ENCODE results near the gene NPLOC4.
A peak's percentile ranks its signal among the peaks of the same experiment; 100 is the strongest.
"Not testable (repeated sequence)": the region's sequence is repeated elsewhere in the genome, so short reads cannot be mapped to it uniquely, and the experiment has no call there.

The NPLOC4 gene

DNA sequence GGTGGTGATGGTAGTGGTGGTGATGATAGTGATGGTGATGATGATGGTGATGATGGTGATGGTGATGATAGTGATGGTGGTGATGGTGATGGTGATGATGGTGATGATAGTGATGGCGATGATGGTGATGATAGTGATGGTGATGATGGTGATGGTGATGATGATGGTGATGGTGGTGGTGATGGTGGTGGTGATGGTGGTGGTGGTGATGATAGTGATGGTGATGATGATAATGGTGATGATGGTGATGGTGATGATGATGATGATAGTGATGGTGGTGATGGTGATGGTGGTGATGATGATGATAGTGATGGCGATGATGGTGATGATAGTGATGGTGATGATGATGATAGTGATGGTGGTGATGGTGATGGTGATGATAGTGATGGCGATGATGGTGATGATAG, 104.9 kb downstream of the NPLOC4 start:
- not testable (repeated sequence) for DNase-seq

GRCh38 chr17:81531013-81531412, 105.9 kb downstream of the NPLOC4 start:
- DNase-seq, result not testable (repeated sequence)

DNA sequence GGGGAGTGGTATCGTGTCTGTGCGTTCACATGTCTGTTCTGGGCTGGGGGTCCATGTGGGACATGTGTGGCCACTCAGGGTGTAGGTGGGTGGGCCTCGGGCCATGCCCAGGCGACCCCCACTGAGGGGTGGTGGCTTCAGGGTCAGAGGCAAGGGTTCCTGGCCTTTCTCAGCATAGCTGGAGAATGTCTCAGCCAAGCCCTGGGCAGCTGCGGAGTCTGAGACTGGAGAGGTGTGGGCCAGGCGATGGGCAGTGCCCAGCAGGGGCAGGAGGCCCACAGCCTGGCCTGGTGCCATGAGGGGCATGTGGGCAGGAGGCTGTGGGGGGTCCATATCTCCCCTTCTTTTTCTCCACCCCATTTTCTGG, 107.5 kb downstream of the NPLOC4 start:
- DNase-seq, result no peak

DNA sequence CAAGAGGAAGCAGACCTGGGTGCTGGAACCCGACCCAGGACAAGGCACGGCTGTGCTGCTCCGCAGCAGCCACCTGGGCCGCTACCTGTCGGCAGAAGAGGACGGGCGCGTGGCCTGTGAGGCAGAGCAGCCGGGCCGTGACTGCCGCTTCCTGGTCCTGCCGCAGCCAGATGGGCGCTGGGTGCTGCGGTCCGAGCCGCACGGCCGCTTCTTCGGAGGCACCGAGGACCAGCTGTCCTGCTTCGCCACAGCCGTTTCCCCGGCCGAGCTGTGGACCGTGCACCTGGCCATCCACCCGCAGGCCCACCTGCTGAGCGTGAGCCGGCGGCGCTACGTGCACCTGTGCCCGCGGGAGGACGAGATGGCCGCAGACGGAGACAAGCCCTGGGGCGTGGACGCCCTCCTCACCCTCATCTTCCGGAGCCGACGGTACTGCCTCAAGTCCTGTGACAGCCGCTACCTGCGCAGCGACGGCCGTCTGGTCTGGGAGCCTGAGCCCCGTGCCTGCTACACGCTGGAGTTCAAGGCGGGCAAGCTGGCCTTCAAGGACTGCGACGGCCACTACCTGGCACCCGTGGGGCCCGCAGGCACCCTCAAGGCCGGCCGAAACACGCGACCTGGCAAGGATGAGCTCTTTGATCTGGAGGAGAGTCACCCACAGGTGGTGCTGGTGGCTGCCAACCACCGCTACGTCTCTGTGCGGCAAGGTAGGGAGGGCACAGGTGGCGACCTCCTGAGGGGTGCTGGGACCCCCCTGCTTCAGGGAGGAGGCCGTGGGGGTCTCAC, 108.1 kb downstream of the NPLOC4 start:
- DNase-seq, result no peak

GRCh38 chr17:81528384-81528650, 108.6 kb downstream of the NPLOC4 start:
- DNase-seq, result no peak

GRCh38 chr17:81527591-81528383, 109.1 kb downstream of the NPLOC4 start, which contains the start of gene FSCN2:
FSCN2 (plus strand) TSS chr17:81528377; CDS start chr17:81528532, 155 bp downstream.
- no peak for DNase-seq

DNA sequence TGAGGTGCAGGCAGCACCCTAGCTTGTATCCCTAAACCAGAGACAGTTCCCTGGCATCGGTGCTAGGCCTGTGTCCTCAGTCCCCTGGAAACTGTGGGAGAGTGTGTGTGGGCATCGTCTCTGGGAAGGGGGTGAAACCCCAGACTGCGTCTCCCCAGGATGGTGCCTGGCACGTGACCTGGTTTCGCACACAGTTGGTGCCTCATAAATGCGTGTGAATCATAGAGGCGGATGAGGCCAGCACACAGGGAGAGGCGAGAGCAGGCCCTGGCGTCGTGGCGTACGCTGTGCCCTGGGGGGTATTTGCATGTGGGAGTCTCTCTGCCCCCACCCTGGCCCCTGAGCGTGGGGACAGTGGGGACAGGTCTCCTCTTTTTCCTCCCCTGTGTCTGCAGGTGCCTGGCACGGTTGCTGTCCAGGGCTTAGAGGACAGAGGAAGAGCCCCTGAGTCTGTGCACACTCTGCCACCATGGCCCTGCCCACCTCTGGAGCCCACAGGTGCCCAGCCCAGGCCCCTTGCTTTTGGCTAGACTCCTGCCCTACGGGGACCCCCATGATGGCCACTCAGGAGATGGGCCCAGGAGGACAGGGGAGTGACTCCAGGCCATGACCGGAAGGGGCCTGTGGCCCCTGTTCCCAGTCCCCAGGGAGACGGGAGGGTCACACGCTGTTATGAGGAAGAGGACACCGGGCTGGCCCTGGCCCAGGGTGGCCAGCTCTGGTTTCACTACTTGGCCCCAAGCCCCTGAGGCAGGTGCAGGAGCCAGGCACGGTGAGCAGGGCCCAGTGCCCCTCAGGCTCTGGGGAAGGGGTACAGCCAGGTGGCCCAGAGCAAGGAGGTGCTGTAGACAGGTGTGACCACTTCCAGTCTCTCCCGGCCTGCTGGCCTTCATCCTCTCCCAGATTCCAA, 110.0 kb downstream of the NPLOC4 start:
- no peak for DNase-seq

- no peak for DNase-seq
These were observed 112.1 kb downstream of the NPLOC4 start for GRCh38 chr17:81524865-81525159.

- DNase-seq, result no peak
These were observed 112.7 kb downstream of the NPLOC4 start for GRCh38 chr17:81524039-81524864.

DNA sequence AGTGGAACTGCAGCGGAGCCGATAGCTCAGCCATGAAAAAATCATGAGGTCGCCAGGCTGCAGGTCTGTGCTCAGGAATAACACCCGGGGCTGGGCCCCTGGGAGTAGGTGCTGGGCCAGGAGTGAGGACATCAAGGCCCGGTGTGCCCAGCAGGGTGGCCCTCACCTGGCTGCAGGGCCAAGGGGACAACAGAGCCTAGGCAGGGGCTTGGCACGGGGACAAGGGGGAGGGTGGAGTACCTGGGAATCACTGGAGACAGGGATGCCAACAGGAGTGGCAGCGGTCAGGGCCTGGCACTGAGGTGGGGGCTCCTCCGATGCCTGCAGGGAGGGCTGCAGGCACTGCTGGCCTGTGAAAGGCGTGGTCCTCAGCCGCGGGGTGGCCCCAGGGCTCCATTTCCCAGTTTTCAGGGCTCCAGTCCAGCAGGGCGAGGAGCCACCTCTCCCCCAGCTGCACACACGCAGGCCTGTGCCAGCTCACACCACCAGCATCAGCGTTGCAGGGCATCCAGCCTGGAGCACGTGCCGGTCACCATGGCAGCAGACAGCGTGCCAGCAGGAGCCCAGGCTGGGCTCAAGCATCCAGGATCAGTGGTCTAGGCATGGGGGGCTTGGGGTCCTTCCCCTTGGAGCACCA, 113.4 kb downstream of the NPLOC4 start:
- no peak for DNase-seq

GRCh38 chr17:81522491-81523401, 114.2 kb downstream of the NPLOC4 start:
- DNase-seq, result no peak

DNA sequence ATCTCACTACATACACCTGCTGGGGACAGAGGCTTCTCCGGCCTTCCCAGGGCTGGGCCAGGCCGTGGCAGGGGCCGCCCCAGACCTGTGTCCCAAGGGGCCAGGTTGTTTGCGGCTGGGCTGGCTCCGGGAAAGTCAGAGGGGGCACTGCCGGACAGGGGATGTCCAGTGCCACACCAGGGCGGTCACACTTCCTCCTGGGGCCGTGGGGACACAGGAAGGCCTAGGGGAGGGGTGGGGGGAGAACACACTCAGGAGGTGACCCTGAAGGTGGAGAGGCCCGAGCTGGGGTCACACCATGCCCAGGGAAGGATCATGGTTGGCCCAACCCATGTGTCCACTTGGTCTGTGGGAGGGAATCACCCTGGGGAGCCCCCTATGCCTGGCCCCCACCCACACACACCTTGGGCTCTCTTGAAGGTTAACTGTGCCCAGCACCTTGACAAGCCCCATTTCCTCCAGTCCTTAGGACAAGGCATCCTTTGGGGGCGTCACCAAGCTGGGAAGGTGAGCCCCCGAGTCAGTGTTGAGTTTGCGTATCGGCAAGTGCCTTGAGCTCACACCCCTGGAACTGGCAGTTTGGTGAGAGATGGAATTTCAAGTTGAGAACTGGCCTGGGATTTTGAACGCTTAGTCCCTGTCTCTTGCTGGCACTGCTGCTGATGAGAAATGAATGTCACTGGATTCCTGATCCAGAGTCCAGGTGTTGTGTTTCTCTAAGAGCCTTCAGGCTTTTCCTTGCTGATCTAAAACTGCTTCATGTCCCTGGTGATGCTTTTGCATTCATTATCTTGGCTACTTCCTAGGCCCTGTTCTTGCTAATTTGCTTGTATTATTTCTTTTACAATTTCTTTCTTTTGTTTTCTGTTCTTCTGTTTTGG, 116.7 kb downstream of the NPLOC4 start:
- no peak for DNase-seq

- DNase-seq, result peak in 1 of 2 donors; percentile 41
These were observed 117.5 kb downstream of the NPLOC4 start for GRCh38 chr17:81519284-81520020.

- DNase-seq, result no peak
These were observed 118.1 kb downstream of the NPLOC4 start for GRCh38 chr17:81518785-81519283.

- no peak for DNase-seq
These were observed 118.7 kb downstream of the NPLOC4 start for GRCh38 chr17:81518113-81518784.

- no peak for DNase-seq
These were observed 119.4 kb downstream of the NPLOC4 start for GRCh38 chr17:81517339-81518112.

DNA sequence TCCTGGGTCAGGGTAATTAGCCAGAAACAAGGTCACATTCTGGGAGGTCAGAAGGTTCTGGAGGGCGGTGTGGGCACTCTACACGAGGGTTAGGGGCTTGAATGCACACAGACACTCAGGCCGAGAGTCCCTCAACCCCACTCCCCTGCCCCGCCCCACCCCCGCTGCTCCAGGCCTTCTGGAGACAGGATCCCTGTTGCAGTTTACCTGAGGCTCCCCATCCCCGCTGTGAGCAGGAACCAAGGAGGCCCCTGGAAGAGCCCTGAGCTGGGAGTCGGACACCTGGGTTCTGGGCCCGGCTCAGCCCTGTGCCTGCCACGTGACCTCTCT, 119.9 kb downstream of the NPLOC4 start:
- no peak for DNase-seq

DNA sequence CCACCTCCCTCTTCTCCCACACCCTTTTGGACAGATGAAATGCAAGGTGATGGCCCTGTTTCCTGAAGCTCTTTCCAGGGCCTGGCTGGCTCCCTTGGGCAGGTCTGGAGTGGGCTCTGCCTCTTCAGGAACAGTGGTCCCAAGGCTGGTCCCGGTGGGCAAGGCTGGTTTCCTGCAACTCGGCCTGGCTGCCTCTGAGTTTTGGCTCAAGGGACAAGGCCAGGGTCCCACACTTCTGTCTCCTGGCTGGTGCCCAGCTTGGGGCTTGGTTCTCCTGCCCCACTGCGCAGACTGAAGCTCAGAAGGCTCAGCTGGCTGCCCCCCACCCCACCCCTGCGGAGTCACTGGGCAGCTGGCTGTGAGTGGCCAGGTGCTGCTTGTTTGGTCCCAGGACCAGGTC, 120.5 kb downstream of the NPLOC4 start:
- DNase-seq, result no peak
